Kidney (tissue), 14 donors: ENCODE measurements around the gene CDKN3. TPM values are rescaled to one million over a fixed set of nuclear protein-coding genes. Genes with fewer than 3 reads are reported as not detected.
A peak's percentile ranks its signal among the peaks of the same experiment; 100 is the strongest.

Source experiments
- DNase-seq, 5 donors: peaks; one replicate each; pipeline ENCODE4 v3.0.0-alpha.2; 2013 to 2020
- FAIRE-seq: peaks from 2 replicates; lab custom pipeline; 2012; peaks lifted over from hg19 to GRCh38; lab: Jason Lieb, UNC
- H3K27ac ChIP-seq, 2 donors: one replicate each; pipeline ENCODE4 v1.7.0; 2013; ENCODE audit warnings: low read depth in 2 of 2, low read length in 2 of 2, inconsistent platforms in 1 of 2
- H3K27me3 ChIP-seq: one replicate; pipeline ENCODE4 v1.7.1; 2013; ENCODE audit warnings: low read length, inconsistent platforms; ENCODE audit not compliant: control insufficient read depth, insufficient read depth
- H3K36me3 ChIP-seq, 3 donors: one replicate each; pipeline versions ENCODE4 v1.7.0 to v1.7.1; 2013; ENCODE audit warnings: low read length in 3 of 3, control low read depth in 1 of 3, inconsistent platforms in 1 of 3; ENCODE audit not compliant: insufficient read depth in 3 of 3, control insufficient read depth in 2 of 3
- H3K4me1 ChIP-seq, 3 donors: one replicate each; pipeline versions ENCODE4 v1.7.0 to v1.7.1; 2013; ENCODE audit warnings: low read length in 3 of 3, inconsistent platforms in 1 of 3, low read depth in 1 of 3; ENCODE audit not compliant: control insufficient read depth in 2 of 3, insufficient read depth in 2 of 3
- H3K4me3 ChIP-seq, 3 donors: one replicate each; pipeline versions ENCODE4 v1.7.0 to v1.8.1; 2013; ENCODE audit warnings: low read length in 3 of 3, control low read depth in 1 of 3, inconsistent platforms in 1 of 3
- H3K9ac ChIP-seq, 3 donors: one replicate each; pipeline versions ENCODE4 v1.7.0 to v1.7.1; 2013; ENCODE audit warnings: low read length in 3 of 3, control low read depth in 1 of 3, inconsistent platforms in 1 of 3
- H3K9me3 ChIP-seq, 3 donors: one replicate each; pipeline versions ENCODE4 v1.7.0 to v1.7.1; 2013; ENCODE audit warnings: low read length in 3 of 3, control low read depth in 1 of 3, inconsistent platforms in 1 of 3; ENCODE audit not compliant: control insufficient read depth in 2 of 3, insufficient read depth in 1 of 3
- CTCF ChIP-seq: IDR thresholded peaks from 3 replicates; pipeline ENCODE4 v1.5.1; 2012; ENCODE audit warnings: mild to moderate bottlenecking, moderate library complexity, borderline replicate concordance; ENCODE audit not compliant: insufficient read depth; ENCODE audit errors: extremely low read depth
- intact Hi-C: fragments of 100-400 bp; cut with DNase I; formaldehyde crosslinking; loops from one replicate; pipeline ENCODE4 v1.11.1; 2022
- polyA plus RNA-seq: library from polyadenylated mRNA; stranded (reverse); fragments of 350-450 nt; fragmentation: Illumina TruSeq; extraction: RNeasy Lipid Tissue Mini Kit (QIAGEN cat#74804); gene quantifications from one replicate; pipeline ENCODE4 v1.2.3, GENCODE V29; 2014; ENCODE audit warnings: low read depth, low replicate concordance; ENCODE audit not compliant: insufficient read depth
- total RNA-seq: library from RNA; stranded (reverse); fragmentation: NEBNext Ultra II Directional; extraction: Animal tissue kit (Norgen Biotek cat#: 25700); gene quantifications from one replicate; pipeline ENCODE4 v1.2.1, GENCODE V29; 2021
- donor health status: control.
- donor health status: control.
- donor health status: control.
- donor health status: control.
- donor health status: control.
- donor health status: DM: yes; HTN: yes; CAD: no.
- donor health status: Normal renal cell carcinoma (clear cell type).

The CDKN3 gene
- total and polyA plus RNA-seq, 2 donors from 2014 or later, result 1.2 to 2.1 TPM

- Histone ChIP-seq H3K36me3 (no peaks in the 10 kb centered on the region), H3K9me3 (no peaks in the 10 kb centered on the region), H3K27ac (no peak overlapping the region), H3K9ac (no peak overlapping the region), H3K4me3 (peak overlapping the region in 1 of 3 donors; percentile 12), H3K4me1 (peaks cover 3 to 8% (median 6%) of the 10 kb centered on the region in 3 donors), H3K27me3 (no peaks in the 10 kb centered on the region)
- intact Hi-C loops, result no loop called here
- DNase-seq (peak in 4 of 5 donors; percentile 56 to 87 (median 68)), FAIRE-seq (no peak)
- no peak for TF ChIP-seq CTCF
These were observed 47.2 kb downstream of the CDKN3 start for GRCh38 chr14:54443981-54444380.

GRCh38 chr14:54444681-54445080 is 47.9 kb downstream of the CDKN3 start:
- intact Hi-C loops, result no loop called here

GRCh38 chr14:54446161-54446693 is 49.4 kb downstream of the CDKN3 start:
- DNase-seq (peak in 4 of 5 donors; percentile 54 to 94 (median 68)), FAIRE-seq (no peak)

More at GRCh38 chr14:54444681-54445080, 47.9 kb downstream of the CDKN3 start:
- Histone ChIP-seq H3K27ac (no peak overlapping the region), H3K9ac (no peak overlapping the region), H3K36me3 (no peaks in the 10 kb centered on the region), H3K9me3 (no peaks in the 10 kb centered on the region), H3K4me1 (peaks cover 3 to 8% (median 6%) of the 10 kb centered on the region in 3 donors), H3K4me3 (no peak overlapping the region), H3K27me3 (no peaks in the 10 kb centered on the region)
- no peak for FAIRE-seq
- TF ChIP-seq CTCF, result no peak
- DNase-seq, result no peak

More at GRCh38 chr14:54446161-54446693, 49.4 kb downstream of the CDKN3 start:
- H3K9ac ChIP-seq, result no peak overlapping the region
- H3K4me3 ChIP-seq, result no peak overlapping the region
- H3K36me3 ChIP-seq, result no peaks in the 10 kb centered on the region
- H3K9me3 ChIP-seq, result no peaks in the 10 kb centered on the region
- no peak for TF ChIP-seq CTCF
- peaks cover 3 to 6% (median 4%) of the 10 kb centered on the region in 3 donors for H3K4me1 ChIP-seq
- no peaks in the 10 kb centered on the region for H3K27me3 ChIP-seq
- intact Hi-C loops, result no loop called here
- no peak overlapping the region for H3K27ac ChIP-seq
